GM12801 (cell line): ENCODE data around the gene RHOF.

Experiments used
- TF ChIP-seq, protein P1 (sequence below): IDR thresholded peaks from one replicate; pipeline ENCODE4 v1.5.1; 2011; ENCODE audit warnings: control low read depth; ENCODE audit not compliant: insufficient read length; ENCODE audit errors: extremely low read depth

Gene RHOF

DNA sequence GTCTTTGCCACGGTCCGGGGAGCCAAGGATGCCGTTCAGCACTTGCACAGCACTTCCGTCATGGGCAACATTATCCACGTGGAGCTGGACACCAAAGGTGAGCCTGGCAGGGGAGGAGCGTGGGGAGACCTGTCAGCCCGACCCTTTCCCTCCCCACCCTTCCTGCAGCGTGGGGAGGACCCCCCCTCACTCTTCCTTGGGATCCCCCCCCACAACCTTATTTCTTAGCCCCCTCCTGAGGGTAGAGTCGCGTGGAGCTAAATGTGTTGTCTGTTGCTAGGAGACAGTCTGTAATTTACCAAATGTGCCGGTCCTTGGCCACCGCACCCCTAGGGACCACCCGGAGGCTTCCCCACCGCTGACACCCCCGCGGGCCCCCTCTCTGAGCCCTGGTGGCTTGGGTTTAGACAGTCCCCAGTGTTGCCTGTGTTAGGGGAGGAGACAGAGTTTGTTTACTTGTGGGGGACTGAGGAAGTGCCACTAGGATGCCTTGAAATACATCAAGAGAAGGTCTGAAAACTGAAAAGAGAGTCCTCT is 12.6 kb upstream of the RHOF start:
- TF ChIP-seq, protein P1, sequence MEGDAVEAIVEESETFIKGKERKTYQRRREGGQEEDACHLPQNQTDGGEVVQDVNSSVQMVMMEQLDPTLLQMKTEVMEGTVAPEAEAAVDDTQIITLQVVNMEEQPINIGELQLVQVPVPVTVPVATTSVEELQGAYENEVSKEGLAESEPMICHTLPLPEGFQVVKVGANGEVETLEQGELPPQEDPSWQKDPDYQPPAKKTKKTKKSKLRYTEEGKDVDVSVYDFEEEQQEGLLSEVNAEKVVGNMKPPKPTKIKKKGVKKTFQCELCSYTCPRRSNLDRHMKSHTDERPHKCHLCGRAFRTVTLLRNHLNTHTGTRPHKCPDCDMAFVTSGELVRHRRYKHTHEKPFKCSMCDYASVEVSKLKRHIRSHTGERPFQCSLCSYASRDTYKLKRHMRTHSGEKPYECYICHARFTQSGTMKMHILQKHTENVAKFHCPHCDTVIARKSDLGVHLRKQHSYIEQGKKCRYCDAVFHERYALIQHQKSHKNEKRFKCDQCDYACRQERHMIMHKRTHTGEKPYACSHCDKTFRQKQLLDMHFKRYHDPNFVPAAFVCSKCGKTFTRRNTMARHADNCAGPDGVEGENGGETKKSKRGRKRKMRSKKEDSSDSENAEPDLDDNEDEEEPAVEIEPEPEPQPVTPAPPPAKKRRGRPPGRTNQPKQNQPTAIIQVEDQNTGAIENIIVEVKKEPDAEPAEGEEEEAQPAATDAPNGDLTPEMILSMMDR = no peak

DNA sequence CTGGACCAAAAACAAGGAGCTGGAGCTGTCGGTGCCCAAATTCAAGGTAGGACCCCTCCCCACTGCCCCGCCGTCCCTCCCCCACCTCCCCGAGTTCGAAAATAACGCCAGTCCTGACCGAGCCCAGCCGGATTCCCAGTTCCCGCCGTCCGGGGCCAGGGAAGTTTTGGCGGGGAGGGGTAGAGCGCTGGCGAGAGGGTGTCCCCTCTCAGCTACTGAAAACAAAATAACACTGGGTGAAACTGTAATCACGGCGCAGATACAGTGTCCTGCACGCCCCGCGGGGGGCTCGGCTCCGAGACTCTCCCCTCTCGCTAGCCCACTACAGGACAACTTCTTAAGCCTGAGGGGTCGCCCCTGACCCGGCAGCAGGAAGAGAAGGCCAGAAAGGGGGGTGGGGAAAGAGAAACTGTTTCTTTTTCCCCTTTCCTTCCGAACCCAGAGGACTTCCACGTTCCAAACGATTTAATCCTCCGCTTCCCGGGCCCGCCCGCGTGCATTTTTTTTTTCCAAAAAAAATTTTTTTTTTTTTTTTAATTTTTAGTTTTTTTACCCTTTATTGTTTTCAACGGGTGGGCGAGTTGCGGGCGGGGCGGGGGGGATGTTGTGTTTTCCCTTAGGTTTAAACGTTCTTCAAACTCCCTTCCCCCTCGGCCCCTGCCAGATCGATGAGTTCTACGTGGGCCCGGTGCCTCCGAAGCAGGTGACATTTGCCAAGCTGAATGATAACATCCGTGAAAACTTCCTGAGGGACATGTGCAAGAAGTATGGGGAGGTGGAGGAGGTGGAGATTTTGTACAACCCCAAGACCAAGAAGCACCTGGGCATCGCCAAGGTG is 11.9 kb upstream of the RHOF start:
- TF ChIP-seq, protein P1 = no peak

DNA sequence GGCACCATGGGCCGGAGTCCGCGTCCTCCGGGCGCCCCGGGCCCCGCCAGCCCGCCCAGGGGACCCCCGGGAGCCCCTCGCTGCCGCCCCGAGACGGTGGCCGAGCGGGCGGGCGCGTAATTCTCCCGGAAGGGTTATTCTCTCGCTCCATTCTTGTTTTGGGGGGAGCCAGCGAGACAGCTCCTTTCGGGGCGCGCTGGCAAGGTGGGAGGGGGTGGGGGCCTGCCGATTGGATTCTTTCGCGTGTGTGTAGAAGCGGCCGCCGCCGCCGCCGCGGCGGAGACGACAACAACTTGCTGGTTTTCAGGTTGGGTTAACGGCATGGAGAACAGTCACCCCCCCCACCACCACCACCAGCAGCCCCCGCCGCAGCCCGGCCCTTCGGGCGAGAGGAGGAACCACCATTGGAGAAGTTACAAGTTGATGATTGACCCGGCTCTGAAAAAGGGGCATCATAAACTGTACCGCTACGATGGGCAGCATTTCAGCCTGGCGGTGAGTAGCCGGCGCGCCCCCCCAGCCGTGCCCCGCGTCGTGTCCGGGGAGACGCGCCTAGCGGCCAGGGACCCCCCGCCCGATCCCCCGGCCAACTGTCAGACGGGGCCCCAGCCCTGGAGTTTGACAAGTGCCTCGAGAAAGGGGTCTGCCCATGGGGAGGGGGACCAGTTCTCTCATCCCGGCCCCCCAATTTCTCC is 11.1 kb upstream of the RHOF start:
- TF ChIP-seq, protein P1 = no peak

DNA sequence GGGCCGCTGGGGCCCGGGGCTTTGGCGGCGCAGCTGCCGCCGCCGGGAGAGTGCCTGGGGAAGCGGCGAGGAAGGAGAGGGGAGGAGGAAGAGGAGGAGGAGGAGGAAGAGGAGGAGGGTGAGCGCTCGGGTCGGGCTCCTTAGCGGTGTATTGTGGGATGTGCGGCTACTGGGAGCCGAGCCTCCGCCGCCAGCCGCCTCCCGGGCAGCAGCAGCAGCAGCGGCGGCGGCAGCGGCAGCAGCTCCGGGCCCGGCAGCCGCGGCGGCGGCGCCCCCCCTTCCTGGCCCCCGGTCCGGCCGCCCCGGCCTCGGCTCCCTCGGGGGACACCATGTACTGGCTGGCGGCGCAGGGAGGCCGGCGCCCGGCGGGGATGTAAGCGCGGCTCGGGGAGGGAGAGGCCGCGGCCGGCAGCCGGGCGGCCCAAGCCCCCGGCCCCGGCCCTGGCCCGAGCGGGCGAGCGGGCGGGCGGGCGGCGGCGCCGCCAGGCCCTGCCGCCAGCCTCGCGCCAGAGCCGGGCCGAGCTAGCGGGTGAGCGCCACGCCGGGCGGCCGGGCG is 10.5 kb upstream of the RHOF start, which contains the start of gene SETD1B:
SETD1B (plus strand) TSS at position 149 of the 556 bp plus-strand sequence. CDS start 729 bp downstream, outside the sequence.
- TF ChIP-seq, protein P1 = no peak

DNA sequence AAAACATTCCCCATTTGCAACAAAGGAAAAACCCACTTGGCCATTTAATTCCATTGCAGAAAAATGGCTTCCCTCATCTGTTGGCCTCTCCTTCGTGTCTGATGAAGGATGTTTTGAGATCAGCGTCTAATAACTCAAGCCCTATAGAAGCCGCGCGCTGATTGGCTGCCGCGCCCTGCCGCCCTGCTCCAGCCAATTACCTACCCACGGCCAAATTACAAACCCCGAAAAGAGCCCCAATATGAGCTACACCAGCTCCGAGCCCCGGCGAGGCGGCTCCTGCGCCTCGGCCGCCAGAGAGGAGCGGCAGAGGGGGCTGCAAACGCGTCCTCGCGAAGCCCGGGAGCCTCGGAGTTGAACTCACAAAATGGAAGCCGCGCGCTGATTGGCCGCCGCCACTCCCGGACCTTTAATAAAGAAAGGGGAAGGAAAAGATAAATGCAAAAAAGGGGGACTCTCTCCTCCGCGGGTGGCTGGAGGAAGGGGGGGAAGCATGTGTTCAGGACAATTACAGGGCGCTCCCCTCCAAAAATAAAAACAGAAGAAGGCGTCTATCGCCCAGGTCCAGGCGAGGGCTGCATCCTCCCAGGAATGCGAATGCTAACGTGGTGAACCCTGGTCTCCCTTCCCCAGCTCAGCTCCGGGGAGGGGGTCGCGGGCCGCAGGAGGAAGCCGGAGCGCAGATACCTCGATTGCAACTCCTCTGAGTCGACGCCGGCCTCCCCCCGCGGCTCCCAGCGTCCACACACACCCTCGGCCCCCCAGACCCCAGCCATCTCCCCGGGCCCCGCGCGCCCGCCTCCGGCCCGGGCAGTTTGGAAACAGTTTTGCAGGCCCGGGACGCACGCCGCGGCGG is 9.6 kb upstream of the RHOF start:
- TF ChIP-seq, protein P1 = no peak

DNA sequence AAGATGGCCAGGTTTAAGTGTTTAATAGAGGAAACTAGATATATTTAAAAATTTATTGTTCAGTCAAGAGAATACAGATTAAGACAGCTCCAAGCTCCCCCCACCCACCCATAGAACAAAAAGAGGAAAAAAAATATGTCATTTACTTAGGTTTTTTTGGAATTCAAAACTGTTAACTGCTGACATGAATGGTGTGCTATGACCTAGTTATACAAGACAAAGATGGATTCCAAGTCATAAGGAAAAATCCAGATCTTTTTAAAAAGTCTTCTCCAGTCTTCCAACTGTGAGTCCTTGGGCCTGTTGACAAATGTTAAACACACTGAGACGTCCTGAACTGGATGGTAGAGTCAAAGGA is 9.0 kb upstream of the RHOF start:
- TF ChIP-seq, protein P1 = no peak
